ENCODE data around the gene USP12. TPM values are rescaled to one million over a fixed set of nuclear protein-coding genes. Genes with fewer than 3 reads are reported as not detected.

USP12 gene
- total RNA-seq, 5 donors from 2014 or later (not counting 1 experiment from before 2014, with no cell fraction given): 20.9 to 43.6 (median 21.8) TPM

DNA sequence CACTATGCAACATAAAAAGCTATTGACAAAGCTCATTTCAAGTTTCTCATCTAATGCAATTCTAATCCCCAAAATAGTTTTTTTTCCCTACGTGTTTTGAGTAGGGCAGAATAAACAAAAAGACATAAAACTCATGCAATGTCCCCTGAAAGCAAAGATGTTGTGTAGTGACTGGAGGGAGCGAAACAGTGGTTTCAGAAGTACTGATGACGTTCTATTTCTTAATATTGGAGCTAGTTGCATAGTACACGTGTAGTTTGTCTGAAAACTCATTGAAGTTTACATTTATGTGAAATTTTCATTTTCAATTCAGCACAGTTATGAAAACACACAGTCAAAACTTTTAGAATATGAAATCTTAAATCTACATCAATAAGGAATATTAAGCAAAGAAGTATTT is 31.6 kb downstream of the USP12 start:
- Histone ChIP-seq H3K9me3 (peaks cover 5% of the 10 kb centered on the region), H3K27me3 (replicated peaks in 1 of 2; ENCODE audit: control insufficient read depth in 2 of 2, extremely low read depth in 1 of 2, insufficient read depth in 2 of 2, low read length in 1 of 2) (no peaks in the 10 kb centered on the region), H3K4me3 (ENCODE audit: control insufficient read depth in 1 of 2, extremely low read depth in 1 of 2, low read length in 1 of 2) (no peak overlapping the region), H3K4me1 (ENCODE audit: control insufficient read depth in 1 of 2, extremely low read depth in 1 of 2, insufficient read depth in 2 of 2, low read length in 2 of 2) (no peaks in the 10 kb centered on the region), H3K36me3 (ENCODE audit: control insufficient read depth in 2 of 2, extremely low read depth in 1 of 2, insufficient read depth in 1 of 2, low read length in 1 of 2) (no peaks in the 10 kb centered on the region), H3K27ac (ENCODE audit: low read length) (no peak overlapping the region)
- no CpG with 5 or more reads among the region's 4 CpGs for WGBS (ENCODE audit: insufficient coverage)
- POLR2A ChIA-PET: interaction anchor here (0.5 to 1.3 kb wide), 3 partner anchors 12 to 38 kb away, joined by 3 to 6 read pairs (median 3); no protein-coding TSS in a partner anchor
- no peaks in the 10 kb centered on the region for H3K27me3 Mint-ChIP-seq
- no peak overlapping the region for H3K4me3 Mint-ChIP-seq
- H3K4me1 Mint-ChIP-seq: peaks cover 54 to 56% (median 55%) of the 10 kb centered on the region in 3 donors
- CTCF ChIA-PET: interaction anchor here (0.6 to 1.7 kb wide), 2 partner anchors 12 to 42 kb away, joined by 6 to 9 read pairs; no protein-coding TSS in a partner anchor
- DNase-seq (no peak), ATAC-seq (replicated peaks in 1 of 4) (no peak)
- H3K27ac Mint-ChIP-seq: no peak overlapping the region
- peaks cover 34% of the 10 kb centered on the region for H3K36me3 Mint-ChIP-seq
- peaks cover 0 to 4% (median 3%) of the 10 kb centered on the region in 3 donors for H3K9me3 Mint-ChIP-seq

DNA sequence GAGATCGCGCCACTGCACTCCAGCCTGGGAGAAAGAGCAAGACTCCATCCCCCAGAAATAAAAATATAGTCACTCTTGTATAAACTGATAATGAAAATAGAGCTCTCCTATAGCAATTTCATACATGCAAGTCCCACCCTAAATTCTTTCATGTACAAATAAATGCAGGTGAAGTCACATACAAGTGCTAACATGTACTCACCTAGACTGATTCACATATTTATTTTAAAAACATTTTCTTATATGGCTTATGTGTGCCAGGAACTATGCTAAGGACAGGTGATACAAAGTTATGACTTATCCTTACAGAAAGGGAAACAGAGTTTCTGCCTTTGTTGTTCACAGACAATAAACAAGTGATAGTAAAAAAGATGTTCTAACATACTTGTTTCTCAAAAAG is 32.0 kb downstream of the USP12 start:
- peaks cover 0 to 4% (median 3%) of the 10 kb centered on the region in 3 donors for H3K9me3 Mint-ChIP-seq
- no CpG with 5 or more reads among the region's 2 CpGs for WGBS (ENCODE audit: insufficient coverage)
- Histone ChIP-seq H3K4me1 (ENCODE audit: control insufficient read depth in 1 of 2, extremely low read depth in 1 of 2, insufficient read depth in 2 of 2, low read length in 2 of 2) (peaks cover 0 to 3% of the 10 kb centered on the region in 2 experiments), H3K36me3 (ENCODE audit: control insufficient read depth in 2 of 2, extremely low read depth in 1 of 2, insufficient read depth in 1 of 2, low read length in 1 of 2) (no peaks in the 10 kb centered on the region), H3K27ac (ENCODE audit: low read length) (no peak overlapping the region), H3K9me3 (peaks cover 5% of the 10 kb centered on the region), H3K4me3 (ENCODE audit: control insufficient read depth in 1 of 2, extremely low read depth in 1 of 2, low read length in 1 of 2) (no peak overlapping the region), H3K27me3 (replicated peaks in 1 of 2; ENCODE audit: control insufficient read depth in 2 of 2, extremely low read depth in 1 of 2, insufficient read depth in 2 of 2, low read length in 1 of 2) (no peaks in the 10 kb centered on the region)
- H3K27ac Mint-ChIP-seq: no peak overlapping the region
- ChIA-PET POLR2A (interaction anchor here (0.5 to 1.3 kb wide), 2 partner anchors 11 to 26 kb away, joined by 3 to 6 read pairs; no protein-coding TSS in a partner anchor), CTCF (interaction anchor here in 1 of 2 donors (1.7 kb wide), 1 partner anchor 11 kb away, joined by 9 read pairs; no protein-coding TSS in a partner anchor)
- H3K27me3 Mint-ChIP-seq: no peaks in the 10 kb centered on the region
- peaks cover 34% of the 10 kb centered on the region for H3K36me3 Mint-ChIP-seq
- no peak overlapping the region for H3K4me3 Mint-ChIP-seq
- ATAC-seq (replicated peaks in 1 of 4) (no peak), DNase-seq (no peak)
- H3K4me1 Mint-ChIP-seq: peaks cover 57 to 60% (median 59%) of the 10 kb centered on the region in 3 donors

DNA sequence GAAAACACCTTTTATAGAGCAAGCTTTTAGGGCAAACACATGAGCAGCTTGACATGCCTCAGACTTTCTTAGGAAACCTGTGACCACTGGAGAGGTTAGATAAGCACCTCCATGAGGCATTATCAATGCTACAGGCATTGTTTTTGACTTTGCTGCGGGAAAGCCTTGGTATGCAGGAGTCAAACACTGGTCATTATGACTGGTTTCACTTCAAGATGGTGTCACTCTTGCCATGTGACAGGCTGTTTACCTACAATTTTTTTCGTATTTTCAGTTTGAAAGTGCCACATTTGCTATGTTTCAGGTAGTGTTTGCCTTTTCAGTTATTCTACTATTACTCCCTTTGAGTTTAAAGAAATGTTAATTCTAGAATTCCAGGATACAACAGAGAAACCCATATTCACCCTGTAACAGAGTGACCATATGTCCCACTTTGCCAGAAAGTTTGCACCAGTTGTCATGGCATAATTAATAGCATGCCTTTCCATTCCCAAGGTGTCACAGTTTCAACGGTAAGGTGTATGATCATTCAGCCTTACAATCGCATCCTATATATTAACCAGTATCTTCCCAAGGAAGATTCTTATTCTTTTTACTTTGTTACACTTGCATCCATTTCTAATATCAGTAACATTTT is 33.0 kb downstream of the USP12 start:
- Histone ChIP-seq H3K9me3 (peaks cover 5% of the 10 kb centered on the region), H3K4me3 (ENCODE audit: control insufficient read depth in 1 of 2, extremely low read depth in 1 of 2, low read length in 1 of 2) (no peak overlapping the region), H3K4me1 (ENCODE audit: control insufficient read depth in 1 of 2, extremely low read depth in 1 of 2, insufficient read depth in 2 of 2, low read length in 2 of 2) (peaks cover 0 to 3% of the 10 kb centered on the region in 2 experiments), H3K27me3 (replicated peaks in 1 of 2; ENCODE audit: control insufficient read depth in 2 of 2, extremely low read depth in 1 of 2, insufficient read depth in 2 of 2, low read length in 1 of 2) (no peaks in the 10 kb centered on the region), H3K36me3 (ENCODE audit: control insufficient read depth in 2 of 2, extremely low read depth in 1 of 2, insufficient read depth in 1 of 2, low read length in 1 of 2) (no peaks in the 10 kb centered on the region), H3K27ac (ENCODE audit: low read length) (no peak overlapping the region)
- ChIA-PET POLR2A (no interaction called here), CTCF (interaction anchor here in 1 of 2 donors (0.6 kb wide), 1 partner anchor 27 kb away, joined by 4 read pairs; no protein-coding TSS in a partner anchor)
- 76% methylated on average over 2 of the region's 4 CpGs for WGBS (ENCODE audit: insufficient coverage)
- Mint-ChIP-seq H3K4me1 (peaks cover 62% of the 10 kb centered on the region in 3 donors), H3K4me3 (no peak overlapping the region), H3K9me3 (peaks cover 0 to 4% (median 3%) of the 10 kb centered on the region in 3 donors), H3K36me3 (peaks cover 32% of the 10 kb centered on the region), H3K27ac (no peak overlapping the region), H3K27me3 (no peaks in the 10 kb centered on the region)
- DNase-seq (no peak), ATAC-seq (replicated peaks in 1 of 4) (no peak)

DNA sequence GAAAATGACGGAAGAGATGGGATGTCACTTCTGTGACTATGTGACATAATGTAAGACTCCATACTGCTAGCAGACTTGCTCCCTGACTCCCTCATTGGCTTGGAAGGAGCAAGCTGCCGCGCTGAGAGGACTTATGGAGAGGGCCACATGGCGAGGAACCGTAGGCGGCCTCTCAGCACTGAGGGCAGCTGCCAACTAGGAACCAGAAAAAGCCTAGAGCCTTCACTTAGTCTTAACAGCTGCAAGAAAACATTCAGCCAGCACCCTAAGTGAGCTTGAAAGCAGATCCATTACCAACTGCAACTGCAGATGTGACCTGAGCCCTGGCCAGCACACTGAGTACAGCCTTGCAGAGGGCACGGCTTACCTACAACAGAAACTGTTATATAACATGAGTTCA is 33.9 kb downstream of the USP12 start:
- H3K36me3 ChIP-seq (ENCODE audit: control insufficient read depth in 2 of 2, extremely low read depth in 1 of 2, insufficient read depth in 1 of 2, low read length in 1 of 2): no peaks in the 10 kb centered on the region
- no peak overlapping the region for H3K4me3 ChIP-seq (ENCODE audit: control insufficient read depth in 1 of 2, extremely low read depth in 1 of 2, low read length in 1 of 2)
- DNase-seq (no peak), ATAC-seq (replicated peaks in 1 of 4) (no peak)
- CTCF ChIA-PET: interaction anchor here in 1 of 2 donors (0.6 kb wide), 1 partner anchor 28 kb away, joined by 4 read pairs; no protein-coding TSS in a partner anchor
- peaks cover 5% of the 10 kb centered on the region for H3K9me3 ChIP-seq
- POLR2A ChIA-PET: no interaction called here
- H3K27ac Mint-ChIP-seq: no peak overlapping the region
- WGBS (ENCODE audit: insufficient coverage): 100% methylated on average over 5 of the region's 7 CpGs
- peaks cover 26% of the 10 kb centered on the region for H3K36me3 Mint-ChIP-seq
- H3K27me3 Mint-ChIP-seq: no peaks in the 10 kb centered on the region
- H3K27ac ChIP-seq (ENCODE audit: low read length): no peak overlapping the region
- peaks cover 0 to 4% (median 3%) of the 10 kb centered on the region in 3 donors for H3K9me3 Mint-ChIP-seq
- no peaks in the 10 kb centered on the region for H3K27me3 ChIP-seq (replicated peaks in 1 of 2; ENCODE audit: control insufficient read depth in 2 of 2, extremely low read depth in 1 of 2, insufficient read depth in 2 of 2, low read length in 1 of 2)
- peaks cover 61 to 67% (median 62%) of the 10 kb centered on the region in 3 donors for H3K4me1 Mint-ChIP-seq
- peaks cover 0 to 7% of the 10 kb centered on the region in 2 experiments for H3K4me1 ChIP-seq (ENCODE audit: control insufficient read depth in 1 of 2, extremely low read depth in 1 of 2, insufficient read depth in 2 of 2, low read length in 2 of 2)
- no peak overlapping the region for H3K4me3 Mint-ChIP-seq

DNA sequence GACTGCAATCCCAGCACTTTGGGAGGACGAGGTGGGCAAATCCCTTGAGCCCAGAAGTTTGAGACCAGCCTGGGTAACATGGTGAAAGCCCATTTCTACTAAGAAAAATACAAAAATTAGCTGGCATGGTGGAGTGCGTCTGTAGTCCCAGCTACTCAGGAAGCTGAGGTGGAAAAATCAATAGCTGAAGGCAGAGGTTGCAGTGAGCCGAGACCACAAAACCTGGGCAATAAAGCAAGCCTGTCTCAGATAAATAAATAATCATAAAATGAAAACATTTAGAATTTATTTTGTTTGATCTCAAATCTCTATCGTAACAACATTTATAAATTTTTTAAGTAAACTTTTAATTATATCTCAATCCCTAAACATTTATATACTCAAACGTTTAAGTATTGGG is 36.6 kb downstream of the USP12 start:
- ATAC-seq (replicated peaks in 1 of 4): no peak
- Histone ChIP-seq H3K9me3 (no peaks in the 10 kb centered on the region), H3K27me3 (replicated peaks in 1 of 2; ENCODE audit: control insufficient read depth in 2 of 2, extremely low read depth in 1 of 2, insufficient read depth in 2 of 2, low read length in 1 of 2) (no peaks in the 10 kb centered on the region), H3K4me1 (ENCODE audit: control insufficient read depth in 1 of 2, extremely low read depth in 1 of 2, insufficient read depth in 2 of 2, low read length in 2 of 2) (peaks cover 0 to 17% of the 10 kb centered on the region in 2 experiments), H3K27ac (ENCODE audit: low read length) (no peak overlapping the region), H3K36me3 (ENCODE audit: control insufficient read depth in 2 of 2, extremely low read depth in 1 of 2, insufficient read depth in 1 of 2, low read length in 1 of 2) (no peaks in the 10 kb centered on the region), H3K4me3 (ENCODE audit: control insufficient read depth in 1 of 2, extremely low read depth in 1 of 2, low read length in 1 of 2) (no peak overlapping the region)
- ChIA-PET CTCF (interaction anchor here in 1 of 2 donors (1.4 kb wide), 1 partner anchor 19 kb away, joined by 5 read pairs; no protein-coding TSS in a partner anchor), POLR2A (interaction anchor here in 1 of 2 donors (1.6 kb wide), 1 partner anchor 291 kb away, joined by 4 read pairs; no protein-coding TSS in a partner anchor)
- DNase-seq: no peak
- peaks cover 0 to 4% (median 0%) of the 10 kb centered on the region in 3 donors for H3K9me3 Mint-ChIP-seq
- H3K4me1 Mint-ChIP-seq: peaks cover 65 to 78% (median 76%) of the 10 kb centered on the region in 3 donors
- peaks cover 22% of the 10 kb centered on the region for H3K36me3 Mint-ChIP-seq
- no peaks in the 10 kb centered on the region for H3K27me3 Mint-ChIP-seq
- H3K4me3 Mint-ChIP-seq: no peak overlapping the region
- no peak overlapping the region for H3K27ac Mint-ChIP-seq
- WGBS (ENCODE audit: insufficient coverage): no CpG with 5 or more reads among the region's 5 CpGs

DNA sequence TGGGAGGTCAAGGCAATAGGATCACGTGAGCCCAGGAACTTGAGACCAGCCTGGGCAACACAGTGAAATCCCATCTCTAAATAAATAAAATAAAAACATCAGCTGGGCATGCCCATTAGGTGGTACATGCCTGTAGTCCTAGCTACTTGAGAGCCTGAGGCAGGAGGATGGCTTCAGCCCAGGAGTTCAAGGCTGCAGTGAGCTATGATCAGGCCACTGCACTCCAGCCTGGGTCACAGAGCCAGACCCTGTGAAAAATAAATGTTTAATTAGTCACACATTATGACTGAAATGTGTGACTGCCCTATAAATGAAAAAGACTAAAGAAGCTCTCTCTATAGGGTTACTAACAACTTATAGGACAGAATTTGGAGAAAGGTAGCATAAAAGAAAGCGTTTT is 37.7 kb downstream of the USP12 start:
- H3K36me3 Mint-ChIP-seq: peaks cover 20% of the 10 kb centered on the region
- H3K36me3 ChIP-seq (ENCODE audit: control insufficient read depth in 2 of 2, extremely low read depth in 1 of 2, insufficient read depth in 1 of 2, low read length in 1 of 2): no peaks in the 10 kb centered on the region
- no peak for DNase-seq
- H3K27me3 Mint-ChIP-seq: no peaks in the 10 kb centered on the region
- H3K4me3 Mint-ChIP-seq: no peak overlapping the region
- no peaks in the 10 kb centered on the region for H3K27me3 ChIP-seq (replicated peaks in 1 of 2; ENCODE audit: control insufficient read depth in 2 of 2, extremely low read depth in 1 of 2, insufficient read depth in 2 of 2, low read length in 1 of 2)
- no peak overlapping the region for H3K27ac ChIP-seq (ENCODE audit: low read length)
- H3K4me1 Mint-ChIP-seq: peaks cover 63 to 82% (median 80%) of the 10 kb centered on the region in 3 donors
- ATAC-seq (replicated peaks in 1 of 4): no peak
- no peaks in the 10 kb centered on the region for H3K9me3 ChIP-seq
- peaks cover 0 to 4% (median 0%) of the 10 kb centered on the region in 3 donors for H3K9me3 Mint-ChIP-seq
- no peak overlapping the region for H3K4me3 ChIP-seq (ENCODE audit: control insufficient read depth in 1 of 2, extremely low read depth in 1 of 2, low read length in 1 of 2)
- H3K4me1 ChIP-seq (ENCODE audit: control insufficient read depth in 1 of 2, extremely low read depth in 1 of 2, insufficient read depth in 2 of 2, low read length in 2 of 2): peaks cover 0 to 22% of the 10 kb centered on the region in 2 experiments
- no peak overlapping the region for H3K27ac Mint-ChIP-seq
- WGBS (ENCODE audit: insufficient coverage): no CpG with 5 or more reads among the region's 2 CpGs
- POLR2A ChIA-PET: interaction anchor here (0.6 to 1.6 kb wide), 4 partner anchors 19 to 1748 kb away, joined by 3 to 4 read pairs (median 4); no protein-coding TSS in a partner anchor
- CTCF ChIA-PET: interaction anchor here in 1 of 2 donors (1.0 to 1.4 kb wide), 2 partner anchors 14 to 20 kb away, joined by 3 to 5 read pairs; no protein-coding TSS in a partner anchor
